Suprapubic skin (tissue), 4 donors: ENCODE results near the gene SIPA1L3.

Source experiments
- CTCF ChIP-seq, 2 donors: fragments of 200-600 bp in 1 of 2; fragments of 450-650 bp in 1 of 2; sonication (generic) in 1 of 2; IDR thresholded peaks; one replicate each; pipeline ENCODE4 v1.5.1; 2016 to 2019; ENCODE audit warnings: antibody characterized with exemption in 2 of 2, mild to moderate bottlenecking in 1 of 2, moderate library complexity in 1 of 2
- POLR2A ChIP-seq, 2 donors: fragments of 450-650 bp; IDR thresholded peaks; one replicate each; pipeline ENCODE4 v1.6.1; 2017; ENCODE audit warnings: antibody characterized with exemption in 2 of 2, mild to moderate bottlenecking in 2 of 2, moderate library complexity in 2 of 2
- POLR2AphosphoS5 ChIP-seq, 3 donors: sonication (generic); formaldehyde crosslinking; IDR thresholded peaks; one replicate each; pipeline ENCODE4 v1.6.1; 2017; ENCODE audit warnings: antibody characterized with exemption in 3 of 3

GRCh38 chr19:37872383-37872782 is 34.6 kb upstream of the SIPA1L3 start:
- TF ChIP-seq POLR2AphosphoS5 (IDR thresholded peaks at IDR 0.05) (no peak), POLR2A (IDR thresholded peaks at IDR 0.05) (no peak), CTCF (IDR thresholded peaks at IDR 0.05) (no peak)
